GM19468 (cell line): ENCODE results near the gene ZBP1.

Experiments
- ATAC-seq: cut with Tn5 transposase; IDR thresholded peaks from one replicate; pipeline ENCODE4 v1.9.1; 2021; ENCODE audit warnings: mild to moderate bottlenecking, moderate library complexity, moderate number of reproducible peaks; ENCODE audit not compliant: unreplicated experiment; ENCODE audit errors: extremely low read depth

Gene ZBP1

DNA sequence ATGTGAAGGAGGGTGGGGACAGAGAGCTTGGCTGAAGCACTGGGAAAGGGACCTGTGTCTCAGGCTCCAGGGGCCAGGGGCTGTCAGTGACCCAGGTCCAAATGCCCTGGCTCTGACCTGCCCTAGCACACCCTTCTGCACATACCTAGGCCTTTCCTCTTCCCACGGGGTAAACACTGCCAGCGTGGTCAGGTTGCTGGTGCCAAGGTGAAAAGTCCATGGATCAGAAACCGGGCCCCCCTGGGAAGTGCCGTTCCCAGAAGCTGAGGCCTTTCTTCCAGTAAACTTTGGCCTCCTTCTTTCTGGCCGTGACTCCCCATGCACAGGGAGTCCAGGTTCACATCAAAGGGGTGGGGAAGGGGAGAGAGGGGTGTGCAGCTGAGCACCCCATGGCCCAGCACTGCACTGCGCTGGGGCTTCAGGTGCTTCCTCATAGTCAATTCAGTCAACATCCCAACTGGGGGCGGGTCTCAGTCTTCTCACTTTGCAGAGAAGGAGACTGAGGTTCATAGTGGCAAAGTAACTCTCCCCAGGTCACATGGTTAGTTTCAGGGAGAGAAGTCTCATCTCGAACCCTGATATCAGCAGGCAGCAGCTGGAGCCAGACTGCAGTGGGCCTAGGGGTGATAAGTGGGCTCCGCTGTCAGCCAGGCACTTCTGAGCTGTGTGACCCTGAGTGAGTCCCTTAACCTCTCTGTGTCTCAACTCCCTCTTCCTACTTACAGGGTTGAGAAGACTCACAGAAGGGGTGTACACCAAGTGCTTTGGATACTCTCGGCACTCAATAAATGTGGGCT, 42.3 kb downstream of the ZBP1 start:
- ATAC-seq: no peak

DNA sequence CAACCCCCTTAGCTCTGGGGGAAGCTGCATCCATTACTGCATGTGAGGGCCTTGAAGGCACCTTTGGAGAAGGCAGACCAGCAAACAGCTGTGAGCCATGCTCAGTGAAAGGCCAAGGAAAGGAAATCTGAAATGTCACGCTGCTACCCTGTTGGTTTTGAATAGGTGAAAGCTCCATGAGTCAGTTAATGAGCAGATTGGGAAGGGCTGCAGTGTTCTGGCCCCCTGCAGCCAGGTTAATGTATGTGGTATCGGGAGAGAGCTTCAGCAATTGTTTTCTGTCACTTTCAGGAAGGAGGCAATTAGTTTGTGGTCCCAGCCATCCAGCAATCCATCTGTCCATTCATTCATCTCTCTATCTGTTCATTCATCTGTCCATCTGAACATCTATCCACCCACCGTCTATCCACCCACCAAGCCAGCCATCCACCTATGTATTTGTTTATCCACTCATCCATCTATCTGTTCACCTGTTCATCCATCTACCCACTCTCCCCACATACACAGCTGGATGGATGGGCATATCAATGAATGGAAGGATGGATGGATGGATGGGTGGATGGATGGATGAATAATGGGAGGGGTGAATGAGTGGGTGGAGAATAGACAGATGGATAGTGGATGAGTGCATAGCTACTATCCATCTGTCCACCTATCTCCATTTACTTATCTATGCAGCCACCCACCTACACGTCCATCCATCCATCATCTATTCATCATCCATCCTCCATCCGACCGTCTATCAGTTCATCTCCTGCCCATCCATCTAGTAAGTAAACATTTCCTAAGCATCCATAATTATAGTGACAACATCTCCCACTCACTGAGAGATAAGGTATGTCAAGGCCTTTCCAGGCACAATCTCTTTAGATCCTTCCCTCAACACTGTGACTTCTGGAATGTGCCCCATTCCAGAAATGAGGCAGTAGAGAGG, 43.3 kb downstream of the ZBP1 start:
- no peak for ATAC-seq

DNA sequence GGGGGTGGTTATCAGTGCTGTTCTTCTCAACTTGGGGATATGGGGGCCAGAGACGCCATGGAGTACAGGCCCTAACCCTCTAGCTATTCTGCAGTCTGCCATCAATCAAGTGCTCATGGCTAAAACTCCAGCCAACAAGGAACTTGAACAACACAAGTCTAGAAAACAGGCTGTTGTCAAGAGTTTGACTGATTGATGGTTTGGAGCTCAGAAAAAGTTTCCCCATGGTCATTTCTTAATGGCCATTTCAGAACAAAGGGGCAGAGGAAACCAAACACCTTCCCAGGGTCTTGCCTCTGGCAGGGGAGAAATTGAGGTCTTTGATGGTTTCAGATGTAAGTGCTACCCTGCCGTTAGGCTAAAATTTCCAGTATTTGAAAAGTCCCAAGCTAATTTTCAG, 44.2 kb downstream of the ZBP1 start:
- ATAC-seq: no peak

- ATAC-seq: no peak
Measured at GRCh38 chr20:57574954-57575353, 45.3 kb downstream of the ZBP1 start.

DNA sequence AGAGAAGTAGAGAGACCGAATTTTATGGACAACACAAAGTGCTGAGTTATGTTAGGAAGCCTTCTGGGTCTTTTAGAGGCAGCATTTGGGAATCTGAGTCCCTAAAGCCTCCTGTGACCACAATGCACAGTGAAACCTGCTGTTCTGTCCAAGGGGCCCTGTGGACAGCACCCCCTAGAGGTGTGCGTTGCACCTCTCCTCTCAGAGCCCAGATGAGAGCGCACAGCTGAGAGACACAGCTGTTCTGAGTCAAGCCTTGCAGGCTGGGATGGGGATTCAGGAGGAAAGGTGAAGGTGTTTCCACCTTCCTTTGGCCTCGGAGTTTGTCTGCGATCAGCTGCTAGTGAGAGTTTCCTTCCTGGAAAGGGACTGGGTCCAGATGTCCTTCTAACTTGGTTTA, 46.3 kb downstream of the ZBP1 start:
- ATAC-seq: no peak

- no peak for ATAC-seq
Measured at GRCh38 chr20:57573242-57573641, 47.0 kb downstream of the ZBP1 start.

GRCh38 chr20:57571782-57572416, 48.3 kb downstream of the ZBP1 start:
- no peak for ATAC-seq

DNA sequence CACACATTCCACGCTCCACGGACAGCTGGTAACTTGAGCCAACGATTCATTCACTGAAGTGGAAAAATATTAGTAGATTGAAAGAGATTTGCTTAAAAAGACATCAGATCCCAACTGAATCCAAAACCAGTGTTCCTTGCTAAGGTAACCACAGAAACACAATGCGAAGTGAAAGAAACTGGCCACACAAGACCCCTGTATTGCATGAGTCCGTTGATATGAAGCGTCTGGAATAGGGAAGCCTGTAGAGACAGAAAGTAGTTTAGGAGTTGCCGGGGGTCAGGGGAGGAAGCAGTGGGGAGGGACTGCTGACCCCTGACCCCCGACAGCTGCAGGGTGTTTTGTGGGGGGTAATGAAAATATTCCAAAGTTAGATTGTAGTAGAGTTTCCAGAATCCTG, 49.3 kb downstream of the ZBP1 start:
- no peak for ATAC-seq

DNA sequence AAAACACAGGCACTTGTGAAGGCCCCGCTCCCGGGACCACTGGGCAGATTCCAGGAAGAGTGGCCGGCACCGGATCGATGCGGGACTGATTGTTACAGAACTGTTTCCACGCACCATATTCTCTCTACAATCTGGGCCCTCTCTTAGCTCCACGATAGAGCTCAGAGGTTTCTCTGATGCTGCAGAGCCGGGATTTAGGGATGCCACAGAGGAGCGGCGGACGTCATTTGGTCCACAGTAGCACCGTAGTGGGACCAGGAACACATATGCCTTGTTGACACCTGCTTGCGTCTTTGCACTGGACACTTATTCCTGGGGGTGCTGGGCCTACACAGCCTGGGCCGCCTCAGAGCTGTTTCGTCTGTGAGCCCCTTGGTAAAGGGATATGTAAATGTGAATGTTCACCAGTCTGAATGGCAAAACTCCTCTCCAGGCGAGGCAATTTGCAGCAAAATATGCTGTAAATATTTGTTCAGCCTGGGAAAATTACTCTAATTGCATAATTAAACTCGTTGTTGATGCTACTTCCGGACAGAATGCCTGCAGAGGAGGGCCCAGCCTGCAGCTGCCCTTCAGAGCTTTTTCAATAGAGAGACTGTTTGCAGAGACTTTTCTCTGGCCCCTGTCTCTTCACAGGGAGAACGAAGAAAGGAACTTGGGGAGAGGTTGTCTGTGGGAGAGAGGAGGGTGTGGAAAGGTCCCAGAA, 49.9 kb downstream of the ZBP1 start:
- no peak for ATAC-seq

- no peak for ATAC-seq
Measured at GRCh38 chr20:57568960-57569359, 51.3 kb downstream of the ZBP1 start.

GRCh38 chr20:57568088-57568896, 51.9 kb downstream of the ZBP1 start:
- no peak for ATAC-seq

DNA sequence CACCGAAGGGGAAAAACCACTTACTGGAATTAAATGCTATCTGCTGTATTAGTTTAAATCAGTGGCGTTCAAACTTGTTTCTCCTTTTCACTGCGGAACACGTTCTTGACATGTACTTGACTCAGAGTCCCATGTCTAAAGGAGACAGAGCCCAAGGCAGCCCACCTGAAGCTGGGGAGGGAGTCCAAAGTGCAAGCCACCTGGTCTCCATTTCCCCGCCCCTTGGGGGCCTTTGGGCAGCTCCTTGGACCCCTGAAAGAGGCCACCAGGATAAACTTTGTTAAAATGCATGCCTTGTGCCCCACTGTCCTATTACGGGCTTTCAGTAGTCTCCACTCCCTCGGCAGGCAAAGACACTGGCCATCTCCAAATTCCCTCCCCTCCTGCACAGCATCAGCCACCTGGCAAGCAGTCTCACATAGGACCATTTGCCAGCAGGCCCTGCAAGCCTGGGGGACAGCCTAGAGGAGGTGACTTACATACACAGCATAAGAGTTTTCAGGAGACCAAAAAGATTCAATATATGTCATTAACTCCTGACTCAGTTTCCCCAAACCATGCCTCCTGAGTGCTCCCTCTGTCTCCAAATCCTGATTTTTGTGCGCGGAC, 52.7 kb downstream of the ZBP1 start:
- no peak for ATAC-seq

GRCh38 chr20:57566803-57567459, 53.3 kb downstream of the ZBP1 start:
- no peak for ATAC-seq

GRCh38 chr20:57566399-57566798, 53.8 kb downstream of the ZBP1 start:
- ATAC-seq: no peak

DNA sequence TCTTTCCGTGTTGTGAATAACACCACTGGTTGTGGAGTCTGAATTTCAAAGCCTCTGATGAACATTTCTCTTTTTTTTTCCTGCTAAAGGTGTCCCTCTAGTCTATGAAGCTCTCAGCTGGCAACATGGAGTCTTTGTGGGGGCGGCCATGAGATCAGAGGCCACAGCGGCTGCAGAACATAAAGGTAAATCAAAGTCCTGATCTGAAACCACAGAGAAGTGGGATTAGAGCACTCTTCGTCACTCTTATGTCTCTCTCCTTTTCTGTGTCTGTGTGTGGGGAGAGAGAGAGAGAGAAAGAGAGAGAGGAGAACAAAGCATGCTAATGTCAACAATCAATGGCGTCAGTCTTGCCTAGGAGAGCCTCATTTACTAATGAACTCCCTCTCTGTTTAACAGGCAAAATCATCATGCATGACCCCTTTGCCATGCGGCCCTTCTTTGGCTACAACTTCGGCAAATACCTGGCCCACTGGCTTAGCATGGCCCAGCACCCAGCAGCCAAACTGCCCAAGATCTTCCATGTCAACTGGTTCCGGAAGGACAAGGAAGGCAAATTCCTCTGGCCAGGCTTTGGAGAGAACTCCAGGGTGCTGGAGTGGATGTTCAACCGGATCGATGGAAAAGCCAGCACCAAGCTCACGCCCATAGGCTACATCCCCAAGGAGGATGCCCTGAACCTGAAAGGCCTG, 55.1 kb downstream of the ZBP1 start:
- no peak for ATAC-seq

DNA sequence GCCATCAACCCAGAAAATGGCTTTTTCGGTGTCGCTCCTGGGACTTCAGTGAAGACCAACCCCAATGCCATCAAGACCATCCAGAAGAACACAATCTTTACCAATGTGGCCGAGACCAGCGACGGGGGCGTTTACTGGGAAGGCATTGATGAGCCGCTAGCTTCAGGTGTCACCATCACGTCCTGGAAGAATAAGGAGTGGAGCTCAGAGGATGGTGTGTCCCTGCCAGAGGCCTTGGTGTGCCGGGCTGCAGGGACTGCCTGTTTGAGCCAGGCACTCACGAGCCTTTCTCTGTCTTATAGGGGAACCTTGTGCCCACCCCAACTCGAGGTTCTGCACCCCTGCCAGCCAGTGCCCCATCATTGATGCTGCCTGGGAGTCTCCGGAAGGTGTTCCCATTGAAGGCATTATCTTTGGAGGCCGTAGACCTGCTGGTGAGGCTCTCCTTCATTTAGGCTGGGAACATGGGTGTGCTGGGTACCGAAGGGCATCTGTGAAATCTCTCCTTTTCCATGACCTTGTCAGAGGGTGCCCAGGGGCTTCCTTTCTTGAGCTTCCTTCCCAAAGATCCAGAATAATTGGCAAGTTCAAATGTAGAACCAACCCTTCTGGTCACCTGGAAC, 55.9 kb downstream of the ZBP1 start:
- ATAC-seq: no peak

GRCh38 chr20:57563522-57563921, 56.7 kb downstream of the ZBP1 start:
- no peak for ATAC-seq
